HepG2 (cell line): ENCODE results near the gene NUP35. TPM values are rescaled to one million over a fixed set of nuclear protein-coding genes. Genes with fewer than 3 reads are reported as not detected.

Experiments
- ASH2L ChIP-seq: fragments of 300-600, 200-600 bp; sonication (generic); IDR thresholded peaks from 2 replicates; pipeline ENCODE4 v1.7.0; 2017; ENCODE audit warnings: low read depth, mild to moderate bottlenecking, moderate library complexity, mixed read lengths, low read length; ENCODE audit not compliant: insufficient read length
- ATAD3A ChIP-seq: sonication (generic); formaldehyde crosslinking; IDR thresholded peaks from 2 replicates; pipeline ENCODE4 v1.4.0; 2020; ENCODE audit warnings: missing genetic modification reagents
- ATF7 ChIP-seq, 2 experiments: fragments of 450-650 bp in 1 of 2; sonication (generic) in 1 of 2; formaldehyde crosslinking in 1 of 2; IDR thresholded peaks; 2 replicates each; pipeline versions ENCODE4 v1.4.0 to v1.6.1; 2016 to 2020; ENCODE audit warnings: antibody characterized with exemption in 1 of 2, mild to moderate bottlenecking in 1 of 2, missing genetic modification reagents in 1 of 2
- CENPT ChIP-seq: sonication (generic); formaldehyde crosslinking; IDR thresholded peaks from 2 replicates; pipeline ENCODE4 v1.8.0; 2022; ENCODE audit warnings: low read depth, mild to moderate bottlenecking, moderate library complexity, missing genetic modification reagents
- HMG20A ChIP-seq: IDR thresholded peaks from 2 replicates; pipeline ENCODE4 v1.6.1; 2016; ENCODE audit warnings: borderline replicate concordance
- MED1 ChIP-seq: sonication (generic); formaldehyde crosslinking; IDR thresholded peaks from 2 replicates; pipeline ENCODE4 v1.4.0; 2020; ENCODE audit warnings: missing genetic modification reagents
- MYC ChIP-seq: sonication (generic); formaldehyde crosslinking; IDR thresholded peaks from 2 replicates; pipeline ENCODE4 v1.9.0; 2021; ENCODE audit warnings: missing genetic modification reagents, borderline replicate concordance
- NCOR1 ChIP-seq: fragments of 200-600 bp; sonication (generic); IDR thresholded peaks from 2 replicates; pipeline ENCODE4 v1.7.0; 2017; ENCODE audit warnings: antibody characterized with exemption, low read length, borderline replicate concordance
- NFKBIZ ChIP-seq: IDR thresholded peaks from 2 replicates; pipeline ENCODE4 v1.6.1; 2018; ENCODE audit warnings: missing genetic modification reagents, missing compliant biosample characterization
- SMAD1 ChIP-seq: sonication (generic); formaldehyde crosslinking; IDR thresholded peaks from 2 replicates; pipeline ENCODE4 v1.4.0; 2020; ENCODE audit warnings: missing genetic modification reagents, low read depth, mild to moderate bottlenecking, borderline replicate concordance
- ZNF644 ChIP-seq: IDR thresholded peaks from 2 replicates; pipeline ENCODE4 v1.6.1; 2016; ENCODE audit warnings: low read depth
- ZNF816 ChIP-seq: sonication (generic); formaldehyde crosslinking; IDR thresholded peaks from 2 replicates; pipeline ENCODE4 v1.8.0; 2022; ENCODE audit warnings: missing genetic modification reagents, mild to moderate bottlenecking, borderline replicate concordance
- polyA plus RNA-seq, 8 experiments: library from polyadenylated mRNA; depleted of rRNA in 3 of 8; stranded (reverse) in 7 of 8; unstranded in 1 of 8; fragments of >200 nt; fragmentation: Illumina TruSeq in 4 of 8; extraction: Trizol in 4 of 8; gene quantifications; 2 replicates each; pipeline versions ENCODE4 v1.2.1 to v1.2.3, GENCODE V29; 2011 to 2016; ENCODE audit warnings: low read depth in 4 of 8, missing spikeins in 1 of 8, mixed read lengths in 1 of 8; ENCODE audit not compliant: insufficient read depth in 1 of 8
- total RNA-seq, 5 experiments: library from RNA; depleted of rRNA; stranded (reverse); fragments of >200 nt; fragmentation: Illumina TruSeq; extraction: Trizol; gene quantifications; 2 replicates each; pipeline ENCODE4 v1.2.3, GENCODE V29; 2016; ENCODE audit warnings: low read depth in 1 of 5
- TF ChIP-seq, protein P1 (sequence below), 2 experiments: sonication (generic) in 1 of 2; formaldehyde crosslinking in 1 of 2; IDR thresholded peaks; 2 replicates each; pipeline versions ENCODE4 v1.6.1 to v1.9.0; 2014 to 2022; ENCODE audit warnings: antibody characterized with exemption in 1 of 2, borderline replicate concordance in 1 of 2, inconsistent platforms in 1 of 2, low read depth in 1 of 2, missing genetic modification reagents in 1 of 2
- TF ChIP-seq, protein P2 (sequence below): sonication (generic); formaldehyde crosslinking; IDR thresholded peaks from 2 replicates; pipeline ENCODE4 v1.4.0; 2020; ENCODE audit warnings: missing genetic modification reagents, mild to moderate bottlenecking, borderline replicate concordance
- TF ChIP-seq, protein P3 (sequence below): sonication (generic); formaldehyde crosslinking; IDR thresholded peaks from 2 replicates; pipeline ENCODE4 v1.4.0; 2020; ENCODE audit warnings: missing genetic modification reagents
- TF ChIP-seq, protein P4 (sequence below): sonication (generic); formaldehyde crosslinking; IDR thresholded peaks from 2 replicates; pipeline ENCODE4 v1.5.1; 2020; ENCODE audit warnings: mild to moderate bottlenecking, missing genetic modification reagents, borderline replicate concordance

Gene NUP35
- total and polyA plus RNA-seq, 2 of the 13 experiments (the other 11 are each of a cell fraction or from before 2014, with no cell fraction given), result 16.9 to 53.6 TPM

DNA sequence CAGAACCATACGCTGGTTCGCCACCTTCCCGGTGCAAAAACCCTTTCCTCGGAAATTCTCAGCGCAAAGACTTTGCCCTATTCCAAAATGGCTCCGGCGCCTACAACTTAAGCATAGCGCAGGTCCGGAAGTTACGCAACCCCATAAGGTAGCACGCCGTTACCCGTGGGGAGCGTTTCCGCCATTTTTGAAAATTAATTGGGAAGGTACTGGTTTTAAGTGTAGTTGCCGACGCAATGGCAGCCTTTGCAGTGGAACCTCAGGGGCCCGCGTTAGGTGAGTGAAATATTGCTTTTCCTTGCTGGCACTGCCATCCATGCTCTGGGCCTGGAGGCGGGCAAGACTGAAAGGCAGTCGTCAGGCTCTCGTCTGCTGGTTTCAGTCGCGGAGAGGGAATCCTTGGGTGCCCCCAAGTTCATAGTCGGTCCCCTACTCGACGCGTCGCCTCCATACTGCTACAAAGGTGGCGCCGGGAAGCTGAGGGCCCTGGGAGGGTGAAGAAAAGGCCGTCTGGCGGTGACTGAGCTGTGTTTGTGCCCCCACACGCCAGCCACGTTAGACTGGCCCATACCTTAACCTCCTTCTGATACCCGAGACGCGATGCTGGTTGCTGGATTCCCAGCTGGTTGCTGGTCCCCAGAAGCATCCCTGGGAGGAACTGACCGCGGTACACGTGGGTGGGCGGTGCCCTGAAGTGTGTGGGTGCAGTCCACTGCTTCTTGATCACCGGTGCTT lies at the start of gene NUP35 (continued):
- TF ChIP-seq, protein P1, sequence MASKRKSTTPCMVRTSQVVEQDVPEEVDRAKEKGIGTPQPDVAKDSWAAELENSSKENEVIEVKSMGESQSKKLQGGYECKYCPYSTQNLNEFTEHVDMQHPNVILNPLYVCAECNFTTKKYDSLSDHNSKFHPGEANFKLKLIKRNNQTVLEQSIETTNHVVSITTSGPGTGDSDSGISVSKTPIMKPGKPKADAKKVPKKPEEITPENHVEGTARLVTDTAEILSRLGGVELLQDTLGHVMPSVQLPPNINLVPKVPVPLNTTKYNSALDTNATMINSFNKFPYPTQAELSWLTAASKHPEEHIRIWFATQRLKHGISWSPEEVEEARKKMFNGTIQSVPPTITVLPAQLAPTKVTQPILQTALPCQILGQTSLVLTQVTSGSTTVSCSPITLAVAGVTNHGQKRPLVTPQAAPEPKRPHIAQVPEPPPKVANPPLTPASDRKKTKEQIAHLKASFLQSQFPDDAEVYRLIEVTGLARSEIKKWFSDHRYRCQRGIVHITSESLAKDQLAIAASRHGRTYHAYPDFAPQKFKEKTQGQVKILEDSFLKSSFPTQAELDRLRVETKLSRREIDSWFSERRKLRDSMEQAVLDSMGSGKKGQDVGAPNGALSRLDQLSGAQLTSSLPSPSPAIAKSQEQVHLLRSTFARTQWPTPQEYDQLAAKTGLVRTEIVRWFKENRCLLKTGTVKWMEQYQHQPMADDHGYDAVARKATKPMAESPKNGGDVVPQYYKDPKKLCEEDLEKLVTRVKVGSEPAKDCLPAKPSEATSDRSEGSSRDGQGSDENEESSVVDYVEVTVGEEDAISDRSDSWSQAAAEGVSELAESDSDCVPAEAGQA (IDR thresholded peaks at IDR 0.05; ENCODE audit: low read depth), result peak; percentile 98
- TF ChIP-seq, protein P1 (CRISPR knock-in tag; IDR thresholded peaks at IDR 0.05; ENCODE audit: borderline replicate concordance), result peak; percentile 68
- TF ChIP-seq ATAD3A (no peak), ATF7 (IDR thresholded peaks at IDR 0.05) (peak; percentile 13; the same call in 1 of the 2 replicates), ATF7 (CRISPR knock-in tag; IDR thresholded peaks at IDR 0.05) (no peak; the same call in 1 of the 2 replicates), ZNF644 (CRISPR knock-in tag) (peak; percentile 85), NCOR1 (no peak), MYC (peak; percentile 93), SMAD1 (peak; percentile 81; the same call in 1 of the 2 replicates), ASH2L (peak; percentile 87), ZNF816 (CRISPR knock-in tag) (peak; percentile 97), MED1 (peak; percentile 51; the same call in 1 of the 2 replicates), CENPT (CRISPR knock-in tag) (no peak), HMG20A (CRISPR knock-in tag) (peak; percentile 3; the same call in 1 of the 2 replicates), NFKBIZ (CRISPR knock-in tag) (peak; percentile 79)
- TF ChIP-seq, protein P2, sequence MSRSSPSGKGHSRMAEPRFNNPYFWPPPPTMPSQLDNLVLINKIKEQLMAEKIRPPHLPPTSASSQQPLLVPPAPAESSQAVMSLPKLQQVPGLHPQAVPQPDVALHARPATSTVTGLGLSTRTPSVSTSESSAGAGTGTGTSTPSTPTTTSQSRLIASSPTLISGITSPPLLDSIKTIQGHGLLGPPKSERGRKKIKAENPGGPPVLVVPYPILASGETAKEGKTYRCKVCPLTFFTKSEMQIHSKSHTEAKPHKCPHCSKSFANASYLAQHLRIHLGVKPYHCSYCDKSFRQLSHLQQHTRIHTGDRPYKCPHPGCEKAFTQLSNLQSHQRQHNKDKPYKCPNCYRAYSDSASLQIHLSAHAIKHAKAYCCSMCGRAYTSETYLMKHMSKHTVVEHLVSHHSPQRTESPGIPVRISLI (CRISPR knock-in tag), result no peak
- TF ChIP-seq, protein P3, sequence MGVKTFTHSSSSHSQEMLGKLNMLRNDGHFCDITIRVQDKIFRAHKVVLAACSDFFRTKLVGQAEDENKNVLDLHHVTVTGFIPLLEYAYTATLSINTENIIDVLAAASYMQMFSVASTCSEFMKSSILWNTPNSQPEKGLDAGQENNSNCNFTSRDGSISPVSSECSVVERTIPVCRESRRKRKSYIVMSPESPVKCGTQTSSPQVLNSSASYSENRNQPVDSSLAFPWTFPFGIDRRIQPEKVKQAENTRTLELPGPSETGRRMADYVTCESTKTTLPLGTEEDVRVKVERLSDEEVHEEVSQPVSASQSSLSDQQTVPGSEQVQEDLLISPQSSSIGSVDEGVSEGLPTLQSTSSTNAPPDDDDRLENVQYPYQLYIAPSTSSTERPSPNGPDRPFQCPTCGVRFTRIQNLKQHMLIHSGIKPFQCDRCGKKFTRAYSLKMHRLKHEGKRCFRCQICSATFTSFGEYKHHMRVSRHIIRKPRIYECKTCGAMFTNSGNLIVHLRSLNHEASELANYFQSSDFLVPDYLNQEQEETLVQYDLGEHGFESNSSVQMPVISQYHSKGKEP (CRISPR knock-in tag), result peak; percentile 78; the same call in 1 of the 2 replicates
- TF ChIP-seq, protein P4, sequence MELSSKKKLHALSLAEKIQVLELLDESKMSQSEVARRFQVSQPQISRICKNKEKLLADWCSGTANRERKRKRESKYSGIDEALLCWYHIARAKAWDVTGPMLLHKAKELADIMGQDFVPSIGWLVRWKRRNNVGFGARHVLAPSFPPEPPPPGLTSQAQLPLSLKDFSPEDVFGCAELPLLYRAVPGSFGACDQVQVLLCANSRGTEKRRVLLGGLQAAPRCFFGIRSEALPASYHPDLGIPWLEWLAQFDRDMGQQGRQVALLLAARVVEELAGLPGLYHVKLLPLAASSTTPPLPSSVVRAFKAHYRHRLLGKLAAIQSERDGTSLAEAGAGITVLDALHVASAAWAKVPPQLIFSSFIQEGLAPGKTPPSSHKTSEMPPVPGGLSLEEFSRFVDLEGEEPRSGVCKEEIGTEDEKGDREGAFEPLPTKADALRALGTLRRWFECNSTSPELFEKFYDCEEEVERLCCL (CRISPR knock-in tag), result peak; percentile 70; the same call in 1 of the 2 replicates
